Ishikawa (cell line): ENCODE results near the gene IQCM.

ENCODE experiments used
- CEBPB ChIP-seq: IDR thresholded peaks from 2 replicates; pipeline ENCODE4 v1.6.1; 2012
- CREB1 ChIP-seq: IDR thresholded peaks from 2 replicates; pipeline ENCODE4 v1.6.1; 2012; ENCODE audit warnings: low read depth
- EGR1 ChIP-seq: IDR thresholded peaks from 2 replicates; pipeline ENCODE4 v1.6.1; 2012
- EP300 ChIP-seq: IDR thresholded peaks from 2 replicates; pipeline ENCODE4 v1.6.1; 2012; ENCODE audit warnings: borderline replicate concordance
- FOXM1 ChIP-seq: IDR thresholded peaks from 2 replicates; pipeline ENCODE4 v1.6.1; 2012; ENCODE audit warnings: low read depth, borderline replicate concordance
- MAX ChIP-seq: IDR thresholded peaks from 2 replicates; pipeline ENCODE4 v1.6.1; 2012
- NFIC ChIP-seq: IDR thresholded peaks from 2 replicates; pipeline ENCODE4 v1.6.1; 2012
- RAD21 ChIP-seq: IDR thresholded peaks from 2 replicates; pipeline ENCODE4 v1.6.1; 2012; ENCODE audit warnings: low read depth
- REST ChIP-seq: IDR thresholded peaks from 2 replicates; pipeline ENCODE4 v1.6.1; 2012; ENCODE audit warnings: low read depth, mild to moderate bottlenecking
- TAF1 ChIP-seq: IDR thresholded peaks from 2 replicates; pipeline ENCODE4 v1.6.1; 2012; ENCODE audit warnings: low read depth, mild to moderate bottlenecking
- TCF12 ChIP-seq: IDR thresholded peaks from 2 replicates; pipeline ENCODE4 v1.6.1; 2012; ENCODE audit warnings: low read depth
- TEAD4 ChIP-seq: IDR thresholded peaks from 2 replicates; pipeline ENCODE4 v1.6.1; 2012
- USF1 ChIP-seq: IDR thresholded peaks from 2 replicates; pipeline ENCODE4 v1.6.1; 2012
- YY1 ChIP-seq: IDR thresholded peaks from 2 replicates; pipeline ENCODE4 v1.6.1; 2012; ENCODE audit warnings: low read depth
- ZBTB7A ChIP-seq: IDR thresholded peaks from 2 replicates; pipeline ENCODE4 v1.6.1; 2012; ENCODE audit warnings: low read depth

IQCM gene

GRCh38 chr4:149403081-149403480 is 412.6 kb downstream of the IQCM start:
- TF ChIP-seq NFIC (no peak), USF1 (no peak), TCF12 (no peak), TEAD4 (no peak), FOXM1 (no peak), CREB1 (no peak), EGR1 (no peak), CEBPB (no peak), RAD21 (no peak), TAF1 (no peak), MAX (no peak), YY1 (no peak), REST (no peak), ZBTB7A (no peak), EP300 (no peak)

GRCh38 chr4:149398993-149399392 is 416.6 kb downstream of the IQCM start:
- TF ChIP-seq RAD21 (no peak), EGR1 (no peak), TEAD4 (no peak), MAX (no peak), TCF12 (no peak), CREB1 (no peak), TAF1 (no peak), FOXM1 (no peak), YY1 (no peak), REST (no peak), ZBTB7A (no peak), CEBPB (no peak), USF1 (no peak), NFIC (no peak), EP300 (no peak)

GRCh38 chr4:149370785-149371420 is 444.7 kb downstream of the IQCM start:
- no peak for TF ChIP-seq NFIC
- TF ChIP-seq RAD21: peak; percentile 79

GRCh38 chr4:149370002-149370401 is 445.6 kb downstream of the IQCM start:
- TF ChIP-seq RAD21: no peak
- TF ChIP-seq EP300: no peak
- no peak for TF ChIP-seq YY1
- TF ChIP-seq CREB1: no peak
- no peak for TF ChIP-seq TCF12
- TF ChIP-seq USF1: no peak
- no peak for TF ChIP-seq CEBPB
- no peak for TF ChIP-seq REST
- no peak for TF ChIP-seq FOXM1
- TF ChIP-seq TEAD4: no peak
- no peak for TF ChIP-seq EGR1
- no peak for TF ChIP-seq NFIC
- no peak for TF ChIP-seq TAF1
- no peak for TF ChIP-seq MAX
- TF ChIP-seq ZBTB7A: no peak
